Stimulated activated CD4-positive, alpha-beta T cell treated with anti-CD3 and anti-CD28 coated beads, Interleukin-4, amount 100 ng/mL, for 24 hours (primary cell): ENCODE results near the gene ICAM1.
"Not testable (repeated sequence)": the region's sequence is repeated elsewhere in the genome, so short reads cannot be mapped to it uniquely, and the experiment has no call there.

ENCODE experiments used
- DNase-seq: peaks from one replicate; pipeline ENCODE4 v3.0.0-alpha.2; 2020

The ICAM1 gene, protein sequence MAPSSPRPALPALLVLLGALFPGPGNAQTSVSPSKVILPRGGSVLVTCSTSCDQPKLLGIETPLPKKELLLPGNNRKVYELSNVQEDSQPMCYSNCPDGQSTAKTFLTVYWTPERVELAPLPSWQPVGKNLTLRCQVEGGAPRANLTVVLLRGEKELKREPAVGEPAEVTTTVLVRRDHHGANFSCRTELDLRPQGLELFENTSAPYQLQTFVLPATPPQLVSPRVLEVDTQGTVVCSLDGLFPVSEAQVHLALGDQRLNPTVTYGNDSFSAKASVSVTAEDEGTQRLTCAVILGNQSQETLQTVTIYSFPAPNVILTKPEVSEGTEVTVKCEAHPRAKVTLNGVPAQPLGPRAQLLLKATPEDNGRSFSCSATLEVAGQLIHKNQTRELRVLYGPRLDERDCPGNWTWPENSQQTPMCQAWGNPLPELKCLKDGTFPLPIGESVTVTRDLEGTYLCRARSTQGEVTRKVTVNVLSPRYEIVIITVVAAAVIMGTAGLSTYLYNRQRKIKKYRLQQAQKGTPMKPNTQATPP

DNA sequence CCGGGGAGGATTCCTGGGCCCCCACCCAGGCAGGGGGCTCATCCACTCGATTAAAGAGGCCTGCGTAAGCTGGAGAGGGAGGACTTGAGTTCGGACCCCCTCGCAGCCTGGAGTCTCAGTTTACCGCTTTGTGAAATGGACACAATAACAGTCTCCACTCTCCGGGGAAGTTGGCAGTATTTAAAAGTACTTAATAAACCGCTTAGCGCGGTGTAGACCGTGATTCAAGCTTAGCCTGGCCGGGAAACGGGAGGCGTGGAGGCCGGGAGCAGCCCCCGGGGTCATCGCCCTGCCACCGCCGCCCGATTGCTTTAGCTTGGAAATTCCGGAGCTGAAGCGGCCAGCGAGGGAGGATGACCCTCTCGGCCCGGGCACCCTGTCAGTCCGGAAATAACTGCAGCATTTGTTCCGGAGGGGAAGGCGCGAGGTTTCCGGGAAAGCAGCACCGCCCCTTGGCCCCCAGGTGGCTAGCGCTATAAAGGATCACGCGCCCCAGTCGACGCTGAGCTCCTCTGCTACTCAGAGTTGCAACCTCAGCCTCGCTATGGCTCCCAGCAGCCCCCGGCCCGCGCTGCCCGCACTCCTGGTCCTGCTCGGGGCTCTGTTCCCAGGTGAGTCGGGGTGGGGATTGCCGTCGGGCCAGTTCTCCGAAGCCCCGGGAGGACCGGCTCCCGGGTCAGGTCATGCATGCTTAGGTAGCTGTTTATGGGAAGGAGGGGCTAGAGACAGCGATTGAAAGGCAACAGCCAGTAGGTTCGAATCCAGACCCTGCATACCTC is at the start of gene ICAM1:
TSS of gene ICAM1 (plus strand) at position 505 of the 779 bp plus-strand sequence. CDS start at position 545, 40 bp downstream.
- DNase-seq = peak; percentile 74

DNA sequence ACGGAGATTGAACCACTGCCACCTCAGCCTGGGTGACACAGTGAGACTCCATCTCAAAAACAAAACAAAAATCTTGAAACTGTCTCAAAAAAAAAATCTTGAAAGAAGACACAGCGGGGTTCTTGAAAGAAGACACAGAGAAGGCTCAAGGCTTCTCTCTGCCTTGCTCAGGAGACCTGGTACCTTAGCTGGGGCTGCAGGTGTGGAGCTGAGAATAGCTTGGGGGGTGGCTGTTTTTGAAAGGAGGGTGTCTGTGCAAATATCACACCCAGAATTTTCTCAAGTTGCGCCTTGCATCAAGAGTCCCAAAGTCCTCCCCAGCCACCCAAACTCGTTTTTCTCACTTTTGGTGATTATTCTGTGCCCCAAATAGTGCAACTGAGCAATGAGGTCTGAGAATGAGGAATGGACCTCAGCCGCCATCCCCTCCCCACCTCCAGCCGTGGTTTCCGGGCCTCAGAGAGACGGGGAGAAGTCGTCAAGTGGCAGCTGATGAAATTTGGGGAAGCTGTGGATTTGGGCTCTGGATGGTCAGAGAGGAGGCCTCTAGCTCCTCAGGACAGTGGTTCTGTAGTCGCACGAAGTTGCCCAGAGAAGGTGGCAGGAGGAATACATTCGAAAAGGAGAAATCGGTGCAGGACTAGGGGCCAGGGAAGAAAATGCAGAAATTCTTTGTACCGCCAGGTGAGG is 48.6 kb upstream of the ICAM1 start:
- DNase-seq = no peak

DNA sequence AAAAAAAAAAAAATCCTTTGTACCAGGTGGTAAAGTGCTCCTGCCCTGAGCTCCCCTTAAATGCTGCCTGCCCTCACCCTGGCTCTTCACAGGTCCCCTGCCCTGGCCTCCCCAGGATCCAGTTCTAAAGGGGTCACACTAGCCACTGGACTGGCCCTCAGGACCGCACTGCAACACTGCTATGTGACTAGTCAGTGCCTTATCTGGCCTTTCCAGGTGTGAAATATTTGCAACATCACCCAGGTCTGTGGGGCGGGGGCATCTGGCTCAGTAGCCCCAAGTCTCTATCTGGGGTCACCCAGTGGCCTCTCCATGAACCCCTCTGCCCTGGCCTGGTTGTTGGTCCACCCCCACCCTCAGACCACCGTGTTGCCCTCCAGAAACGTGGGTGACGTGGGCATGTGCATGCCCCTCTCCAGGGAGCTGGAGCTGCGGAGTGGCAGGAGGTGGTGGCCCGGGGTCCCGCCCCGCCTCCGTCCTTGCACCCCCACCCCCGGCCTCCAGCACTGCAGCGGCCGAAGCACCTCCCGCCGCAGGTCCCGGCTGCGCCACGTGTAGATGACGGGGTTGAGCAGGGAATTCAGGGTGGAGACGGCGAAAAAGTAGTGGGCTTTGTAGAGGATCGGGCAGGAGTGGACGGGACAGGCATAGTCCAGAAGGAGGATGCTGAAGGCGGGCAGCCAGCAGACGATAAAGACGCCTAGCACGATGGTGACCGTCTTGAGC is 47.3 kb upstream of the ICAM1 start:
- no peak for DNase-seq

DNA sequence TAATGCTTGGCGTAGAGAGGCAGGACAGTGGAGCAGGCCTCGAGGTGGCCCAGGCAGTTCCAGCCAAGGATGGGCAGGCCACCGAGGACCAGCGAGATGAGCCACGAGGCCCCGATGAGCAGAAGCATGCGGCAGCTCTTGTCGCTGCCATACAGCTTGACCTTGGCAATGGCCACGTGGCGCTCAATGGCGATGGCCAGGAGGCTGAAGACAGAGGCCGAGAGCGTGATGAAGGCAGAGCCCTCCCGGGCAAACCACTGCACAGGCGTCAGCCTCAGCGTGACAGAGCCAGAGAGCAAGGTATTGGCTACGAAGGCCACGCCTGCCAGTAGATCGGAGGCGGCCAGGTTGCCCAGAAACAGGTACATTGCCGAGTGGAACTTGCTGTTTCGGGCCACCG is 46.6 kb upstream of the ICAM1 start:
- DNase-seq = no peak

DNA sequence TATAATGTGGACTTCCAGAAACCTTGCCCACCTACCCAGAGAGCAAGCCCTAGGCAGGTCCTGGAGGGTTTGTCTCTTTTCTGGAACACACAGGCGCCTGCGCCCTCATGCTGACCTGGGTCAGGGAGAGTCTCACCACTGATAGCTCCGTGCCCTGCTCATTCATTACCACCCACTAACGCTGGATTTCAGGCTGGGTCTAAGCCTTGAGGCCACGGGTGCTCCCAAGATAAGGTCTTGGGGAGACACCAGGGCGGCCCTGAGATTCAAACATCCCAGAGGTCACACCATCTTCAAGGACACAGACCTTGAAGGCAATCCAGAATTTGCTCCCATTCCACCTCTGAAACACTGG is 44.9 kb upstream of the ICAM1 start:
- DNase-seq = no peak

DNA sequence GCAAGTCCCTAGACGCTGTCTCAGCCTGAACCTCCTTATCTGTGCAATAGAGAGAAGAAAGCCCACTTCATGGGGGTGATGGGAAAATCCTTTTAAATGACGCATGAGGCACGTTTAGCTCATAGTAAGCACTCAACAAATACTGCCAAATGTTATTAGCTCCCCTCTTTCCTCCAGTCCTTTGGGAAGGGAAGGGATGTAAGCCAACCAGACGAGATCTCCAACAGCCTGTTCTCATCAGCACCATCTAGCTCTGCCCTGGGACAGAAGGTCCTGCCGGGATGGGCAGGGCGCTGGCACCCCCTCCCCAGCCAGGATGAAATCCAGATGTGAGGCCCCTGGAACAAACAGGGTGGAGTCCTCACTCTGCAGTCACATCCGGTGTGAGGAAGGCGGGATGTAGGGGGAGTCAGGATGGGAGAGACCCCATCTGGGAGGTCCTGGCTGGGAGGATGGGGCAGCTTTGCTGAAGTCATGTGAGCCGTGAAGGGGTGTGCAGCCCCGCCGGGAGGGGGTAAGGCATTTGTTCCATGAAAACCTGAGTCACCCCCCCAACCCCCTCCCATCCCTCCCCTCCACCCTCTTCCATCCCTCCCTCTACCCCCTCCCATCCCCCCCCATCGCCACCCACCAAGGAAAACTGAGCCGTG is 44.4 kb upstream of the ICAM1 start:
- DNase-seq = no peak

DNA sequence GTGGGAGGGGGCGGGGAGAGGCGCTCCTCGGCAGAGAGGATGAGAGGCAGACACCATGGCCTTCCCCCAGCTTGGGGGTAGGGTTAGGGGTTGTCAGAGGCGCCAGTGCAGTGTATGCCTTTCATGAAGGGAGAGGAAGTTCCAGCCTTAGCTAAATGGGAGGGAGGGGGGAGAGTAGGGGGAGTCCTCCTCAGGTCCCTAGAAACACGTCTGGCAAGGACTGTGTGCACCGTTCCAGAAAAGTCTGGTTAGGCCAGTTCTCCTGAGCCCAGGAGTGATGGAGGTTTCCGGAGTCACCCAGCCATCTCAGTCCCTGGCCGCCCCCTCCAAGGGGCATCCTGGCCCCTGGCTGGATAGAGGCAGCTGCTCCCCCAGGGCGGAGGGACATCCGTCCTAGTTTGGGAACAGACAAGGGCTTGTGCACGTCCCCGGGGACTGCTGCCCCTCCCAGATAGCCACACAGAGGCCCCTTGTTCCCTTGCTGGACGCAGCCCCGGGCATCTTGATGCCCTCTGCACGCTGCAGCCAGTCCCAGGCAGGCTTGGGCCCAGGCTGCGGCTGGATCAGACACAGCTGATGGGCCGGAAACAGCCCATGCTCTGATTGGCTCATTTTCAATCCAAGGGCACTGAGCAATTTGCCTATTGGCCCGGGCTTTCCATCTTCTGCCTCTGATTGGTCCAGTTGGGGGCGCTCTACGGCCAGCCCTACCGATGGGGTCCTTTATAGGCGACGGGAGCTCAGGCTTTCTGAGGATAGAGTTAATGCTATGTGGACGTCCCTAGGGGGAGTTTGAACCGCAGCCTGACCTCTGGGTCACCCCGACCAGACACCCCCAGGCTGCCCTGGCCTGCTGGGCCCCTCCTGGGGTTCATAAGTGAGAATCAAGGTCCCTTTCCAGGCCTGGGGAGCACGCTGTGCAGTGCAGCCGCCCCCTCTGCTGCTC is 43.6 kb upstream of the ICAM1 start:
- DNase-seq = no peak

DNA sequence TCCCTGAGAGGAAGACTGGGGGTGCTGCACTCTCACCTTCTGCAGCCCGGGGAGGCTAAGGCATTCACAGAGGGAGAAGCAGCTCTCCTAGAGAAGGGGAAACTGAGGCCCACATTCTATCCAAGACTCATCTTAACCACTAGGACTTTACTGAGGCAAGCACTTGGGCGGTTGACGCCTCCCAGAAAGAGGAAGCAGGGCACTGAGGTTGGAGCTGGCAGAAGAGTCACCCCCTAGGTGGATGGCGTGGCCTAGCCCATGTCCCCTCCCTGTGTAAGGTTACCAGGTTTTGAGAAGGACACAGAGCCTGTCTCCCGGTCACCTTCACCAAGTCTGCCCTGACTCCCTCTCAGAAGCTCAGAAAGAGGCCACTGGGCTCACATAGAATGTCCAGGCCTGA is 42.5 kb upstream of the ICAM1 start:
- no peak for DNase-seq

DNA sequence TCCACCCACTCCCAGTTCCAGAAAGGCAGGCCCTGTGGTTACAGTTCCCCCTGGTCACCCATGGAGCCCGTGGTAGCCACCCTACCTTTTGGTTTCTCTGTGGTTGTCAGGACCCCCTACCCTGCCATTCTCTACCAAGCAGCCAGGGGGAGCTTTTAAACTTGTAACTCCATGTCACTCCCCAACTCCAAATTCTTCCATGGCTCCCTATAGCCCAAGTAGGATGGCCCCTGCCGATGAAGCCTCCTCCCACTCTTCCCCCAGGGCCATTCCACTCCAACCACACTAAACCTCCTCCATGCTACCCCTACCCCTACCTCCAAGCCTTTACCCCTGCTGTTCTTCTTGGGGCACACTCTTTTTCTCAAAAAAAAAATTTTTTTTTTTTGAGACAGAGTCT is 42.0 kb upstream of the ICAM1 start:
- peak; percentile 37 for DNase-seq

DNA sequence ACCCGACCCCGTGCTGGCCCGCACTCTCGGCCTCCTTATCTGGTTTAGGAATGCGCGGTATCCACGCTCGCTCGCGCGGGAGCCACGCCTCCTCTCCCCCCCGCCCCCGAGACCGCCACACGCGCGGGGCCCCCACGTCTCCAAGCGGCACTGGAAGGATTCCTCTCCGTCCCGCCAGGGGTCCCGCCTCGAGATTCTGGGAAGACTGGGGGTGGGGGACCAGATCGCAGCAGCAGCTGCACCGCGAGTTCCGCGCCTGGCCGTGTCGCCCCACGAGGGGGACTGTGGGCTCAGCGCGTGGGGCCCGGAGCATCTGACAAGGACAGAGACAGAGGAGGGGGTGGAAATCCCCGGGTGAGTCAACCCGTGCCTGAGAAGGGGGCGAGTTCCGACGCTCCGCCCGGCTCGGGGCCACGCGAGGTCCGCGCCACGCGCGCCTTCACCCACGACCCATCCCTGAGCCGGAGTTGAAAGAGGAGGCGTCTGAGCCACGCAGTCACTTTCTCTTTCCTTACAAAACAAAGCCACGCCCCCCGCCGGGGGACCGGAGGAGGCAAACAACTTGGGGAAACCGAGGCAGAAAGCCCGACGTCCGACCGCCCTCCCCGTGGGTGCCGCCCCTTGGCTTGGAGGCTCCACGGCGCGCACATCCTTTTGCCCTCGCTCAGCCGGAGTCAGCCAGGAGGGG is 40.6 kb upstream of the ICAM1 start:
- DNase-seq = peak; percentile 76

DNA sequence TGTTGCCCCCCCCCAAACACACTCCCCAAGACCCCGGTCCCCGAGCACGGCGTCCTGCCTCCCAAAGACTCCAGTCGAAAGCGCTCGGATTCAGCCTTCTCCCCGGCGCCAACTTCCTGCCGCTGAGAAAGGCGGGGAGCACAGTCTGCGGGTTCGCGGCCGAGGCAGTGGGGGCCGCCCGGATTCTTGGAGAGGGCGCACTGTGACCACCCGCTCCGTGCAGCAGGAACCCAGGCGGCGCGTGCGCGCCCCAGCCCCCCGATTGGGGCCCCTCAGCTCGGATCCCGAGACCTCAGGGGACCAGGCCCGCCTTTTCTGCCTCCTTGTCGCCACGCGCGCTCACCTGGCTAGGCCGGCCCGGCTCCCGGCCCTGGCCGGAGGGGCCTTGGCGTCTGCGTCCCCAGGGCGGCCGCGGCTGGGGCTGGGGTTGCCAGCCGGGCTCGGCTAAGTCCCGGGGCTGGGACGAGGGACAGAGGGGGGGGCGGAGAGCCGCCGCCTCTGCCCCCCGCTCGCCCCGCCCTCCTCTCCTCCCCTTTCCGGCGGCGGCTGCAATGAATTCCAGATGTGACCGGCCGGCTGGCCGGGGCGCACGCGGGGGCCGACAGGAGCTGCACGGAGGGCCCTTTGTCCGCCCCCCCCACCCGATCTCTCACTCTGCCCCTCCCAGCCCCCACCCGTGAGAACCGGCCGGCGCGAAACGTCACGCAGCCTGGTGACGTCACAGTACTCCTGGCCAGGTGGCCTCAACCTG is 39.9 kb upstream of the ICAM1 start, which contains the start of gene S1PR2:
TSS of gene S1PR2 (minus strand) at position 471 of the 751 bp plus-strand sequence. CDS start 6,426 bp downstream, outside the sequence.
- peak; percentile 66 for DNase-seq

DNA sequence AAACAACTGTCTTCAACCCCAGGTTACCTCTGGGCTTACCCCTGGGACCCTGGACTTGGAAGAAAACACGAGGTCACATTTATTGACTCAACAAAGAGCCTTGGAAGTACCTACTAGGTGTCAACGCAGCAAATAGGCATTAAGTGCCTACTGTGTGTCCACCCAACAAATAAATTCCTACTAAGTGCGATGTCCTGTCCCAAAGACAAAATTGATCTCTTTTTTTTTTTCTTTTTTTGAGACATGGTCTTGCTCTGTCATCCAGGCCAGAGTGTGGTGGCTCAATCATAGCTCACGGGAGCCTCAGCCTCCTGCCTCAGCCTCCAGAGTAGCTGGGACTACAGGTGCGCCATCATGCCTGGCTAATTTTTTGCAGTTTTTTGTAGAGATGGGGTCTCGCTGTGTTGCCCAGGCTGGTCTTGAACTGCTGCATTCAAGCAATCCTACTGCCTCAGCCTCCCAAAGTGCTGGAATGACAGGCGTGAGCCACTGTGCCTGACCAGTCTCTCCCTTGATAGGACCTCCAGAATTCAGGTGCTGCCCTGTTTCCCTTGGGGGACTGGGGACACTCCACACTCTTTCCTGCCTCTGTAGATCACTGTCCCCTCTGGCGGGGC is 39.2 kb upstream of the ICAM1 start:
- no peak for DNase-seq

DNA sequence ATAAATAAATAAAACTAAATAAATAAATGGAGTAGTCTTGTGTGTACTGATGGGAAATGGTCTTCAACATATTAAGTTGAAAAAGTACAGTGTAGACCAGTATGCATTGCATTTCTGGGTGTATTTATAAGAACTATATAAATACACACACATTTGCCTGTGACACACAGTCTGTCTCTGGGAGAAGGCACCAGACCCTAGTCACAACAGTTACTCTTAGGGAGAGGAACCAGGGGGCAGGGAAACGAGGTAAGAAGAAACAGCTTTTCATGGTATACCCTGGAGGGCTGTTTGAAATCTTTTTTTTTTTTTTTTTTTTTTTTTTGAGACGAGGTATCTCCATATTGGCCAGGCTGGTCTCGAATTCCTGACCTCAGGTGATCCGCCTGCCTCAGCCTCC is 37.0 kb upstream of the ICAM1 start:
- DNase-seq = no peak

DNA sequence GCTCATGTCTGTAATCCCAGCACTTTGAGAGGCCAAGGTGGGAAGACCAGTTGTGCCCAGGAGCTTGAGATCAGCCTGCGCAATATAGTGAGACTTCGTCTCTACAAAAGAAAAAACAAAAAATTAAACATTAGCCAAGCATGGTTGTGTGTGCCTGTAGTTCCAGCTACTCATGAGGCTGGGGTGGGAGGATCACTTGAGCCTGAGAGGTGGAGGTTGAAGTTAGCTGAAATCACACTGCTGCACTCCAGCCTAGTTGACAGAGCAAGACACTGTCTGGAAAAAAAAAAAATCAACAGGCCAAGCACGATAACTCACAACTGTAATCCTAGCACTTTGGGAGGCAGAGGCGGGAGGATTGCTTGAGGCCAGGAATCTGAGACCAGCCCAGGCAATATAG is 35.9 kb upstream of the ICAM1 start:
- no peak for DNase-seq

DNA sequence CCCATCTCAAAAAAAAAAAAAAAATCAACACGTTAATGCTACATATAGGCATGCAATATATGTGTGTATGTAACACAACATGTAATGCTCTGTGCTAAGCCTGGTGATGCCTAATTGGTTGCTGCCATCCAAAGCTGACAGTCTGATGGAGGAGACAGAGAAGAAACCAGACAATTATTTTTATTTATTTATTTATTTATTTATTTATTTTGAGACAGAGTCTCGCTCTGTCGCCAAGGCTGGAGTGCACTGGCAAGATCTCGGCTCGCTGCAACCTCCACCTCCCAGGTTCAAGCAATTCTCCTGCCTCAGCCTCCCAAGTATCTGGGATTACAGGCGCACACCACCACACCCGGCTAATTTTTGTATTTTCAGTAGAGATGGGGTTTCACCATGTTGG is 35.5 kb upstream of the ICAM1 start:
- not testable (repeated sequence) for DNase-seq

DNA sequence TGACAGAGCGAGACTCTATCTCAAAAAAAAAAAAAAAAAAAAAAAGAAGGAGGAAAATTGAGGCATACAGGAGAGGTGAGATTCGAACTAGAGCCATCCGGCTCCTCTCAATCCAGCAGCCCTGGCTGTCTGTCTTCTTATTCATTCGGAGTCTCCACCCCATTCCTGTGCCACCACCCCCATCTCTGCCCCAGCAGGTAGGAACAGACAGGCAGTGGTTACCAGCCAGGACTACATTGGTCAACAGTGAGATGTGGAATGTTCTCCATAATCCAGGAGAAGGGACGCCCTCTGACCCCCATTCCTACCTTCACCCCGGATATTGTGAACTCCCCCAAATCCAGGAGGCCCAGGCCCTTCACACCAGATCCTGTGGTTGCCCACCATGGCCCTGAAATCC is 33.2 kb upstream of the ICAM1 start:
- no peak for DNase-seq

DNA sequence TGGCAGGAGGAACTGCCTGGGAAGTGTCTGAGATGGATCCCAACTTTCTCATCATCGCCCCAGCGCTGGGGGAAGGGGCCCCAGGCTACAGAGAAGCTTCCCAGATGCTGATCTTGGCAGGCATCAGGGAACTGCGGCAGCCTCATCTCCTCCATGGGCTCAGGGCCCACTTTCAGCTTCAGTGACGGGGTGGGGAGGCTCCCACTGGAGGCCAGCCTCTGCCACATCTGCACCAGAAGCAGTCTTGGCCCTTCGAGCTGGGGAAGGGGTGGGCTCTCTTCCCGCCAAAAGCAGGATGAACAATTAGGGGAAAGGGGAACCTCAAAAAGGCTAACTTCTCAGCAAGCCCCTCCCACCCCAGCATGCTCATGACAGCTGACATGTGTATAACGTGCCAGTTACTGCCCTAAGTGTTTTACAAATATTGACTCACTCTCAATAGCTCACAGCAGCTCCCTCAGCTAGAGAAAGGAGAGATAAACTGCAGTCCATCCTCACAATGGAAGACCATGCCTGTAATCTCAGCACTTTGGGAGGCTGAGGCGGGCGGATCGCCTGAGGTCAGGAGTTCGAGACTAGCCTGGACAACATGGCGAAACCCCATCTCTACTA is 32.6 kb upstream of the ICAM1 start:
- no peak for DNase-seq

DNA sequence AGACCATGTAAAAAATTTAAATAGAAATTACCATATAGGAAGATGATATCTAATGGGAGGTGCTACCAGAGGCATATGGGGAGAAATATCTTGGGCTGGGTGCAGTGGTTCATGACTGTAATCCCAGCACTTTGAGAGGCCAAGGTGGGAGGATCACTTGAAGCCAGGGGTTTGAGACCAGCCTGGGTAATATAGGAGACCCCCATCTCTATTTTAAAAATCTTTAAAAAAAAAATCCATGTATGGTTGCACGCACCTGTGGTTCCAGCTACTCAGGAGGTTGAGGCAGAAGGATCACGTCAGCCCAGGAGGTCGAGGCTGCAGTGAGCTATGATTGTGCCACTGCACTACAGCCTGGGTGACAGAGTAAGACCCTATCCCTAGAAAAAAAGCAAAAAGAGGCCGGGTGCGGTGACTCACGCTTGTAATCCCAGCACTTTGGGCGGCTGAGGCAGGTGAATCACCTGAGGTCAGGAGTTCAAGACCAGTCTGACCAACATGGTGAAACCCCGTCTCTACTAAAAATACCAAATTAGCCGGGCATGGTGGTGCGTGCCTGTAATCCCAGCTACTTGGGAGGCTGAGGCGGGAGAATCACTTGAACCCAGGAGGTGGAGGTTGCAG is 29.0 kb upstream of the ICAM1 start:
- not testable (repeated sequence) for DNase-seq
